ENCODE results near the gene ZBTB42.

ZBTB42 gene

GRCh38 chr14:104786726-104787675 lies 13.9 kb upstream of the ZBTB42 start:
- TF ChIP-seq POLR2AphosphoS5 (IDR thresholded peaks at IDR 0.05; ENCODE audit: low read depth, low read length) (no peak), FOXP2 (optimal IDR thresholded peaks at IDR 0.05; ENCODE audit: borderline replicate concordance, extremely low read depth, extremely low read length, insufficient read depth) (no peak), TAF1 (IDR thresholded peaks at IDR 0.05; ENCODE audit: borderline replicate concordance, insufficient read depth, low read length) (no peak)

- TF ChIP-seq POLR2AphosphoS5 (IDR thresholded peaks at IDR 0.05; ENCODE audit: low read depth, low read length), result no peak
- no peak for TF ChIP-seq FOXP2 (optimal IDR thresholded peaks at IDR 0.05; ENCODE audit: borderline replicate concordance, extremely low read depth, extremely low read length, insufficient read depth)
- TF ChIP-seq SIN3A (IDR thresholded peaks at IDR 0.05; ENCODE audit: borderline replicate concordance, insufficient read depth, low read length), result no peak
- no peak for TF ChIP-seq REST (IDR thresholded peaks at IDR 0.05; ENCODE audit: insufficient read depth in 1 of 2, low read depth in 2 of 2, low read length in 2 of 2)
- TF ChIP-seq TAF1 (IDR thresholded peaks at IDR 0.05; ENCODE audit: borderline replicate concordance, insufficient read depth, low read length), result no peak
Observed at GRCh38 chr14:104787736-104788135, 13.2 kb upstream of the ZBTB42 start.

- TF ChIP-seq POLR2AphosphoS5 (IDR thresholded peaks at IDR 0.05; ENCODE audit: low read depth, low read length), result no peak
- TF ChIP-seq FOXP2 (optimal IDR thresholded peaks at IDR 0.05; ENCODE audit: borderline replicate concordance, extremely low read depth, extremely low read length, insufficient read depth), result no peak
- TF ChIP-seq SIN3A (IDR thresholded peaks at IDR 0.05; ENCODE audit: borderline replicate concordance, insufficient read depth, low read length), result no peak
- TF ChIP-seq TAF1 (IDR thresholded peaks at IDR 0.05; ENCODE audit: borderline replicate concordance, insufficient read depth, low read length), result no peak
- TF ChIP-seq REST (IDR thresholded peaks at IDR 0.05; ENCODE audit: insufficient read depth in 1 of 2, low read depth in 2 of 2, low read length in 2 of 2), result no peak
Observed at GRCh38 chr14:104788161-104788818, 12.6 kb upstream of the ZBTB42 start.

- TF ChIP-seq TAF1 (IDR thresholded peaks at IDR 0.05; ENCODE audit: borderline replicate concordance, insufficient read depth, low read length) (no peak), FOXP2 (optimal IDR thresholded peaks at IDR 0.05; ENCODE audit: borderline replicate concordance, extremely low read depth, extremely low read length, insufficient read depth) (no peak), POLR2AphosphoS5 (IDR thresholded peaks at IDR 0.05; ENCODE audit: low read depth, low read length) (no peak), SIN3A (IDR thresholded peaks at IDR 0.05; ENCODE audit: borderline replicate concordance, insufficient read depth, low read length) (no peak), REST (IDR thresholded peaks at IDR 0.05; ENCODE audit: insufficient read depth in 1 of 2, low read depth in 2 of 2, low read length in 2 of 2) (no peak)
Observed at GRCh38 chr14:104788873-104789663, 11.8 kb upstream of the ZBTB42 start.
